NB4 (cell line): ENCODE data around the gene LRRC4C.

Experiments
- DNase-seq: peaks from one replicate; pipeline ENCODE4 v3.0.0; 2010; ENCODE audit warnings: low read depth
- H3K4me3 ChIP-seq: one replicate; pipeline ENCODE4 v1.5.1; 2011; ENCODE audit warnings: mild to moderate bottlenecking, low read depth, low read length, moderate library complexity
- MYC ChIP-seq: IDR thresholded peaks from 2 replicates; pipeline ENCODE4 v1.6.1; 2011; ENCODE audit warnings: low read depth, low read length
- POLR2A ChIP-seq: IDR thresholded peaks from 2 replicates; pipeline ENCODE4 v1.6.1; 2011; ENCODE audit warnings: mild to moderate bottlenecking; ENCODE audit not compliant: insufficient read length; ENCODE audit errors: extremely low read depth
- TF ChIP-seq, protein P1 (sequence below): IDR thresholded peaks from 2 replicates; pipeline ENCODE4 v1.6.1; 2011; ENCODE audit warnings: low read depth, low read length
- TF ChIP-seq, protein P2 (sequence below): IDR thresholded peaks from one replicate; pipeline ENCODE4 v1.5.1; 2012; ENCODE audit warnings: low read depth, low read length

The LRRC4C gene

DNA sequence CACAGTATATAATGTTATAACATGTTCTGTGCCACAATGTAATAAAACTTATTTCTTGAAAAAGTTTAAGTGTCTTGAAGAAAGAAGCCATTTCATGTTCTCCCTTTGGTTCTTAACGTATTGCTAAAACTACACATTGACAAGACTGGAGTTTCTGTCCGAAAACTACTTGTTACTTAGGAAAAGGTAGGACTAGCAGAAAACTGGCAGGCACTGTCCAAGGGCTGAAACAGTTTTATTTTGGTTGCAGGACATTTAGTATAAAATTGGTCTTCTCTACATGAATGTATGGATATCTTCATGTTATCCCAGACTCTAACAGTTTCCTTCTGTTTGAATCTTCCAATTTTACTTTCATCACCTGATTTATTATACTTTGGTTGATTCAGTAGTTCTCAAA is 1027.1 kb downstream of the LRRC4C start:
- TF ChIP-seq, protein P1, sequence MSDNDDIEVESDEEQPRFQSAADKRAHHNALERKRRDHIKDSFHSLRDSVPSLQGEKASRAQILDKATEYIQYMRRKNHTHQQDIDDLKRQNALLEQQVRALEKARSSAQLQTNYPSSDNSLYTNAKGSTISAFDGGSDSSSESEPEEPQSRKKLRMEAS: no peak
- no peak overlapping the region for H3K4me3 ChIP-seq
- DNase-seq: no peak

DNA sequence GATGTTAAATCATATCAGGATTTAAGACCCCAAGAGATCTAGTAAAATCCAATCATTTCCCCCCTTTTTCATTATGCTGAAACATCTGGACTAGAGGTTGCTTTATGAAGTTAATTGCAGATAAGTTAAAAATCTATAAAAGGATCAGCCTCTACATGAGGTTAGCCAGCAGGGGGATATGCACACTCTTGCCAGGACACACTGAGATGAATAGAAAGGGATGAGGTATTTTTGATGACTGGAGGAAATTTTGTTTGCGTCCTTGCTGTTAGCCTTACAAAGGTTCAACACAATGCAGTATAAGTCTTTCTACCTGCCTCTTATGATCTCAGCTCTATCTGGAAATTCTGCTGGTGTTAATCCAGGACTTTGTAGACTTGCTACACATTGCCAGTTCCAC is 1034.3 kb downstream of the LRRC4C start:
- TF ChIP-seq, protein P1: no peak
- no peak for TF ChIP-seq MYC
- no peak for TF ChIP-seq POLR2A
- TF ChIP-seq, protein P2, sequence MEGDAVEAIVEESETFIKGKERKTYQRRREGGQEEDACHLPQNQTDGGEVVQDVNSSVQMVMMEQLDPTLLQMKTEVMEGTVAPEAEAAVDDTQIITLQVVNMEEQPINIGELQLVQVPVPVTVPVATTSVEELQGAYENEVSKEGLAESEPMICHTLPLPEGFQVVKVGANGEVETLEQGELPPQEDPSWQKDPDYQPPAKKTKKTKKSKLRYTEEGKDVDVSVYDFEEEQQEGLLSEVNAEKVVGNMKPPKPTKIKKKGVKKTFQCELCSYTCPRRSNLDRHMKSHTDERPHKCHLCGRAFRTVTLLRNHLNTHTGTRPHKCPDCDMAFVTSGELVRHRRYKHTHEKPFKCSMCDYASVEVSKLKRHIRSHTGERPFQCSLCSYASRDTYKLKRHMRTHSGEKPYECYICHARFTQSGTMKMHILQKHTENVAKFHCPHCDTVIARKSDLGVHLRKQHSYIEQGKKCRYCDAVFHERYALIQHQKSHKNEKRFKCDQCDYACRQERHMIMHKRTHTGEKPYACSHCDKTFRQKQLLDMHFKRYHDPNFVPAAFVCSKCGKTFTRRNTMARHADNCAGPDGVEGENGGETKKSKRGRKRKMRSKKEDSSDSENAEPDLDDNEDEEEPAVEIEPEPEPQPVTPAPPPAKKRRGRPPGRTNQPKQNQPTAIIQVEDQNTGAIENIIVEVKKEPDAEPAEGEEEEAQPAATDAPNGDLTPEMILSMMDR: no peak
- DNase-seq: no peak
- no peak overlapping the region for H3K4me3 ChIP-seq

DNA sequence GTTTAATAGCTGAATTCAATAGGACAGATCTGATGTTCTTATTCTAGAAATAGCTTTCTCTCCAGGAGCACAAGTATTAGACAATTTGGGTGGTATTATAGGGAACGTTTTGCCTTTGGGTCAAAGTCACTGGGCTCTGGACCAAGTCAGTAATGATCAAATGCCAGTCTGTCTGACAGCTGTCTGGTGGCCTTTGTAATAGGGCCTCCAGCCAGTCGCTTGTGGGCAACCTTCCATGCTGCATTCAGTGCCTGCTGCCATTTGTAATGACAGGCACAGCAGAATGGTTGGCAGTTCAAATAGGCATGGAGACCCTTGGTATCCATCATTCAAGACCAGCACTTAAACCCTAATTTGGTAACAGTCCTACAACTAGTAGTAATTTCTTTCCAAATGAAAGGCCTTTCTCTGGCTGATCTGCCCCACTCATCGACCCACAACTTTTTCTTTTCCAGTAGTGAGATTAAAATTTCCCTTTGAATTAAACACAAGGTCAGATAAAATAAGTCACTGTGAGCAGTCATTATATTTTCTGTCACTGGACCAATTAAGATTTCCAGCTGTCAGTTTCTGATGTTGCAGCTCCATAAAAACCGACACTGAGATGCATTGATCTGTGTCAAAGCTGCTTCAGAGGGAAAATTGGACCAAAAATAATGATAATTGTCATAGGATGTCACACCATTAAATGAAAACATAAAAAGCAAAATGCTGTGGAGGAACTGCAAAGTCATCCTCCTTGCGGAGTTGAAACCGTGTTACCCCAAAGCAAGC is 1038.1 kb downstream of the LRRC4C start:
- TF ChIP-seq, protein P2: no peak
- TF ChIP-seq, protein P1: no peak
- TF ChIP-seq MYC (no peak), POLR2A (no peak)
- H3K4me3 ChIP-seq: no peak overlapping the region
- DNase-seq: no peak

DNA sequence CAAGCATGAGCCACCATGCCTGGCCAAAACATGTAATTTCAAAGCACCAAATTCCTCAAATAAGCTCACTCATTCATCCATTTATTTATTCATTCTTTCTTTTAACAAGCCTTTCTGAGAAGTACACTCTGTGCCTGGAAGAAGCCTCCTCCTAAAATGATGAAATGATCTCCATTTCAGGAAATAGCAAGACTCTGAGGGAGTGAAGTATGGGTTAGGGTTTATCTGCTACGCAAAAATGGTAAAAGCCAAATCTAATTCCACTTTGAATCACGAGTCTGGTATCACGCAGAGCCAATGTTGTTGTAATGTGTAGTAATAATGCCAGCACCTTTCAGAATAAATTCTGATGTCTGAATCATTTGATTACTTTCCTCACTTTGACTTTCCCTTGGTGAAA is 1041.8 kb downstream of the LRRC4C start:
- H3K4me3 ChIP-seq: no peak overlapping the region
- no peak for DNase-seq
- TF ChIP-seq POLR2A: no peak

DNA sequence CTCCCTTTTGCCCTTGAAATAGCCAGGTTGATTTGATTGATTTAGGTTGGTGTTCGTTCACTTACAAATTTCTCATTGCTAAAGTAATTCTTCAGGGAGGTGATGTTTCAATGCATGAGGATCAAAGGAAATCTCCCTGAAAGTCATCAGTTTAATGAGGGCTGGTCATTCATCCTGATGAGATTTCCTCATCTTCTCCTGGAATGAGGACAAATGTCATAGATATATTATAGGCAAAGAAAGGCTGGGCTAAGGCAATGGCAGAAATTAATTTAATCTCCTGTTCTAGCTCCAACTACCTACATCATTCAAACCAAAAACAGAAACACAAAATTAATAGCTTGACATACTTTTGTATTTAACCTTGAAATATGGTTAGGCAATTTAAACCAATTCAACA is 1052.1 kb downstream of the LRRC4C start:
- TF ChIP-seq, protein P2: no peak
- TF ChIP-seq MYC: no peak

DNA sequence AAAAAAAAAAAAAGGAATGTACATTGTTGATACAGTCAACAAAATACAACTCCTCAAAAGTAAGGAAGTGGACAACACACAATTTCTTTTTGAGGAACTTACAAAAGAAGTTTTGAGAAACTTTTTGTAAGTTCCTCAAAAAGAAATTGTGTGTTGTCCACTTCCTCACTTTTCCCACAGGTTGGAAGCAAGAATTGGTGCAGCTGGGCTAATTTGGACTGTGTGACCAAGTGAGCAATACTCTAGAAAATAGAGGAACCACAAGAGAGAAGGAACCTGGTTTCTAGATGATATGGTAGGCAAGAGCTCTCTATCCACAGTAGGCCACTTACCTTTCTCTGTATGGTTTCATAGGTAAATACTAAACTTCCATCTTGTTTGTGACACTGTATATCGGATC is 1053.8 kb downstream of the LRRC4C start:
- no peak overlapping the region for H3K4me3 ChIP-seq
- peak; percentile 6 for DNase-seq
- TF ChIP-seq, protein P2: no peak

More for the DNA sequence above, 1052.1 kb downstream of the LRRC4C start:
- H3K4me3 ChIP-seq: no peak overlapping the region
- DNase-seq: no peak

DNA sequence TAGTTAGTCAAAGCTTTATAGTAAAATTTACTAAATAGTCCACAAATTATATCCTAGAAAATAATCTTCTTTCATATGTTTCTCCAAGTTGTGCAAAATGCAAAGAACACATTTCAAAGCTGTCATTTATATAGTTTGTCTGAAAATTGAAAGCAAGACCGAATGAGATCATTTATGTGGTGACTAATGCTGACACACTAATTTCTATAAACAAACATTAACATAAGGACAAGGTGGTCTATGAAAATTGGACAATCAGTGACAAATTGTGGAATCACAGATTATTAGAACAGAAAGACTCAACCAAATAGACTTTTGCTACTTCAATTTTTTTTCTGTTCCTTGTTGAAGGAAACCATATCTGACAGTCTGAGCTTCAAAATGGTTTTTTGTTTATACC is 1056.1 kb downstream of the LRRC4C start:
- TF ChIP-seq, protein P1: no peak
- TF ChIP-seq, protein P2: no peak
- TF ChIP-seq MYC (no peak), POLR2A (no peak)
- DNase-seq: no peak
- H3K4me3 ChIP-seq: no peak overlapping the region
